Loucy (cell line): ENCODE results near the gene PHKB.

Source experiments
- H2AFZ ChIP-seq: fragments of 200-600 bp; sonication (generic); 2 replicates; pipeline ENCODE4 v1.6.0; 2016; ENCODE audit warnings: antibody characterized with exemption, mild to moderate bottlenecking, low read length, moderate library complexity
- H3F3A ChIP-seq: fragments of 200-600 bp; 2 replicates; pipeline ENCODE4 v1.6.0; 2016; ENCODE audit warnings: antibody characterized with exemption, low read depth, mild to moderate bottlenecking
- H3K27me3 ChIP-seq: fragments of 200-600 bp; sonication (generic); 2 replicates; pipeline ENCODE4 v1.6.1; 2014; ENCODE audit warnings: low read length, mild to moderate bottlenecking; ENCODE audit not compliant: insufficient read depth, poor library complexity, severe bottlenecking
- H3K36me3 ChIP-seq: fragments of 200-600 bp; sonication (generic); 2 replicates; pipeline ENCODE4 v1.6.1; 2016; ENCODE audit warnings: low read length; ENCODE audit not compliant: insufficient read depth
- H3K4me1 ChIP-seq: fragments of 200-600 bp; sonication (generic); 2 replicates; pipeline ENCODE4 v1.5.1; 2014; ENCODE audit warnings: low read length, mild to moderate bottlenecking; ENCODE audit not compliant: insufficient read depth, poor library complexity, severe bottlenecking
- H3K4me2 ChIP-seq: fragments of 200-600 bp; sonication (generic); 2 replicates; pipeline ENCODE4 v1.6.0; 2014; ENCODE audit warnings: antibody characterized with exemption, low read length, low read depth, mild to moderate bottlenecking; ENCODE audit not compliant: poor library complexity, severe bottlenecking
- H3K4me3 ChIP-seq: fragments of 200-600 bp; sonication (generic); 2 replicates; pipeline ENCODE4 v1.5.1; 2014; ENCODE audit warnings: low read length, mild to moderate bottlenecking, mixed read lengths; ENCODE audit not compliant: poor library complexity, severe bottlenecking
- H3K79me2 ChIP-seq: fragments of 200-600 bp; sonication (generic); 2 replicates; pipeline ENCODE4 v1.6.1; 2014; ENCODE audit warnings: low read length; ENCODE audit not compliant: insufficient read depth
- H3K9ac ChIP-seq: fragments of 200-600 bp; sonication (generic); 2 replicates; pipeline ENCODE4 v1.6.0; 2014; ENCODE audit warnings: mild to moderate bottlenecking, low read depth, low read length, moderate library complexity; ENCODE audit not compliant: poor library complexity, severe bottlenecking
- H3K9me2 ChIP-seq: fragments of 200-600 bp; sonication (generic); replicated peaks from 2 replicates; pipeline ENCODE4 v1.6.1; 2016; ENCODE audit warnings: low read depth, low read length, mixed read lengths
- H3K9me3 ChIP-seq: fragments of 200-600 bp; sonication (generic); 2 replicates; pipeline ENCODE4 v1.6.1; 2014; ENCODE audit warnings: mild to moderate bottlenecking, antibody characterized with exemption, low read length, low read depth; ENCODE audit not compliant: insufficient read depth
- H4K20me1 ChIP-seq: fragments of 200-600 bp; sonication (generic); 2 replicates; pipeline ENCODE4 v1.6.0; 2014; ENCODE audit warnings: antibody characterized with exemption, low read length, mild to moderate bottlenecking; ENCODE audit not compliant: insufficient read depth, poor library complexity, severe bottlenecking
- CTCF ChIP-seq: fragments of 200-600 bp; sonication (generic); conservative IDR thresholded peaks from 2 replicates; pipeline ENCODE4 v1.5.1; 2014; ENCODE audit warnings: mild to moderate bottlenecking, antibody characterized with exemption, low read length
- EZH2phosphoT487 ChIP-seq: fragments of 200-600 bp; IDR thresholded peaks from 2 replicates; pipeline ENCODE4 v1.6.1; 2018; ENCODE audit warnings: antibody characterized with exemption, mild to moderate bottlenecking, moderate library complexity, borderline replicate concordance

PHKB gene

GRCh38 chr16:47715442-47716083 is 254.4 kb downstream of the PHKB start:
- no peaks in the 10 kb centered on the region for H3F3A ChIP-seq
- no peak overlapping the region for H3K9ac ChIP-seq

DNA sequence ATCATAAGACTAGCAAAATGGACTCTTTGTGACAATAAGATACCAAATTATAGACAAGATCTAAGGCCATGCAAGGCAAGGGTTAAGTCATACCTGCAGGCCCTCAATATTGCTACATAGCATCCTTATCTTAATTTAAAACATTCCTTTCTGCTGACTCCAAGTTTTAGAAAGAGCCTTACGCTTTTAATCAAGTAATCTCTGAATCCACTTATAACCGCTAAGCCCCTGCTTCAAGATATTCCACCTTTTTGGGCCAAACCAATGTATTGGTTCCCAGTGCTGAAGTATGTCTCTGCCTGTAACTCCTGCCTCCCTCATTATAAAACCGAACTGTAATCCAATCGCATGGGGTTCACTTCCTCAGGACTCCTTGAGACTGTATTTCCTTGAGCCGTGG is 255.4 kb downstream of the PHKB start:
- Histone ChIP-seq H3K27me3 (no peaks in the 10 kb centered on the region), H3K4me2 (no peak overlapping the region)

More at GRCh38 chr16:47715442-47716083, 254.4 kb downstream of the PHKB start:
- H3K79me2 ChIP-seq: no peaks in the 10 kb centered on the region
- no peaks in the 10 kb centered on the region for H3K9me2 ChIP-seq
- TF ChIP-seq EZH2phosphoT487: no peak
- no peak for TF ChIP-seq CTCF
- H3K36me3 ChIP-seq: no peaks in the 10 kb centered on the region
- H3K4me2 ChIP-seq: no peak overlapping the region
- H4K20me1 ChIP-seq: no peaks in the 10 kb centered on the region
- H3K27me3 ChIP-seq: no peaks in the 10 kb centered on the region
- H3K9me3 ChIP-seq: no peaks in the 10 kb centered on the region
- no peak overlapping the region for H3K4me3 ChIP-seq
- no peak overlapping the region for H2AFZ ChIP-seq
- no peaks in the 10 kb centered on the region for H3K4me1 ChIP-seq

DNA sequence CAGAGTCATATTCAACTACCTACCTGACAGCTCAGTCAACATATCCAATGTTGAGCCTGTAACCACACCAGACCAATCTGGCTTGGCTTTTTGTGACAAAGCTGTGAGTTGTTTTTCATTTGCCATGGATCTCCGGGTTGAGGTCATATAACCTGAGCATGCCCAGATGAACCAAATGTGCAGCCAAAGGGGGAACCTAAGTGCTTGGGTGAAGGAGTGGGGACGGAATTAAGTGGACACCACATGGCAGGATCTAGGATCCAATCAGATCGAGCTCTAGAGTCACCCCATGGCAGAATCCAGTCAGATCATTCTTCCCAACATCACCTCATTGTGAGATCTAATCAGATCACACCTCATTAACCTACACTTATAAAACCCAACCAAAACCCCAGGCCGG is 258.6 kb downstream of the PHKB start:
- no peaks in the 10 kb centered on the region for H3K79me2 ChIP-seq
- H3K4me2 ChIP-seq: no peak overlapping the region
- no peaks in the 10 kb centered on the region for H3K9me3 ChIP-seq
- no peaks in the 10 kb centered on the region for H3K36me3 ChIP-seq
- H4K20me1 ChIP-seq: no peaks in the 10 kb centered on the region
- H3K4me1 ChIP-seq: no peaks in the 10 kb centered on the region
- no peak for TF ChIP-seq CTCF
- TF ChIP-seq EZH2phosphoT487: no peak
- H3F3A ChIP-seq: no peaks in the 10 kb centered on the region
- no peak overlapping the region for H3K9ac ChIP-seq
- no peaks in the 10 kb centered on the region for H3K9me2 ChIP-seq
- H3K27me3 ChIP-seq: no peaks in the 10 kb centered on the region
- H3K4me3 ChIP-seq: no peak overlapping the region
- H2AFZ ChIP-seq: no peak overlapping the region

More for the DNA sequence above, 255.4 kb downstream of the PHKB start:
- Histone ChIP-seq H3K4me3 (no peak overlapping the region), H3F3A (no peaks in the 10 kb centered on the region), H3K36me3 (no peaks in the 10 kb centered on the region), H3K9me3 (no peaks in the 10 kb centered on the region), H4K20me1 (no peaks in the 10 kb centered on the region), H3K4me1 (no peaks in the 10 kb centered on the region), H3K9me2 (no peaks in the 10 kb centered on the region), H2AFZ (no peak overlapping the region), H3K9ac (no peak overlapping the region), H3K79me2 (no peaks in the 10 kb centered on the region)
- TF ChIP-seq EZH2phosphoT487: no peak
- no peak for TF ChIP-seq CTCF
